ENCODE measurements around the gene CYSLTR2.

The CYSLTR2 gene

GRCh38 chr13:48749144-48749543, 95.4 kb downstream of the CYSLTR2 start:
- no peak for DNase-seq

GRCh38 chr13:48749699-48750473, 96.2 kb downstream of the CYSLTR2 start:
- DNase-seq, result no peak

- no peak for DNase-seq
Observed at GRCh38 chr13:48750588-48751383, 97.1 kb downstream of the CYSLTR2 start.

- no peak for DNase-seq
Observed at GRCh38 chr13:48760626-48761025, 106.9 kb downstream of the CYSLTR2 start.

All from NCI-H510A (cell line).